HG03045 (cell line): ENCODE data around the gene TTLL6.
"Not testable (repeated sequence)": the region's sequence is repeated elsewhere in the genome, so short reads cannot be mapped to it uniquely, and the experiment has no call there.

Experiments
- ATAC-seq: cut with Tn5 transposase; IDR thresholded peaks from one replicate; pipeline ENCODE4 v1.9.1; 2021; ENCODE audit warnings: mild to moderate bottlenecking, moderate library complexity; ENCODE audit not compliant: unreplicated experiment

The TTLL6 gene

DNA sequence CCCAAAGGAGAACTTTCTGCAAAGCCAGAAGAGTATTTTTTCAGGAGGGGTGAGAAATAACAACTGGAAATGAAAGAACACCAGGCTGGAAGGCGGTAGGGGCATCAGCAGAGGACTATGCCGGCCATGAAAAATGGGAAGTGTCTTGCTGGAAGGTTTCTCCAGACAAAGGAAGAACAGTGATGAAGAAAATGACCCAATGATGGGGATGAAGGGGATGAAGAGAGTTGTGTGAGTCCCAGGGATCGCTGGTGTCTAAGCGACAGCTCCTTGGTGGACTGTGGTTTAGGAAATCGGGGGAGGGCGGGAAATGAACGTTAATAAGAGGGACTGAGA, 623 bp downstream of the TTLL6 start:
- no peak for ATAC-seq

GRCh38 chr17:48815311-48815710, 1.7 kb downstream of the TTLL6 start:
- no peak for ATAC-seq

- no peak for ATAC-seq
Observed at GRCh38 chr17:48814504-48814903, 2.5 kb downstream of the TTLL6 start.

DNA sequence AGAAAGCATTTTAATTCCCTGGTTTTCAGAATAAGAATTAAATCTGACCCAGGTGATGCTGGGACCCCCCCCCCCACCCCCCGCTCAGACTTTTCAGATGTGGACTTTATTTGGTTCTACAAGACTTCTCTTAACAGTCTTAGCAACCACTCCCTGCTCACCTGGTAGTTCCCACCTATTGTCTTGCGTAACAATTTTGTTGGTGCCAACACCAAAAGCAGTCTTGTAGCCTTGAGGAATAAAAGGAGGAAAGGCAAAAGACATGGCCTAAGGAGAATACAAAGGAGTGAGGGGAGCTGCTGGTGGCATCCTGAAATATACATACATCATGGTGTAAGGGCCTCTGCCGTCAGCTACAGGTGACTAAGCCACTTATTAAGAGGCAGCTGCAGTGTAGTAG, 5.0 kb downstream of the TTLL6 start:
- ATAC-seq, result no peak

DNA sequence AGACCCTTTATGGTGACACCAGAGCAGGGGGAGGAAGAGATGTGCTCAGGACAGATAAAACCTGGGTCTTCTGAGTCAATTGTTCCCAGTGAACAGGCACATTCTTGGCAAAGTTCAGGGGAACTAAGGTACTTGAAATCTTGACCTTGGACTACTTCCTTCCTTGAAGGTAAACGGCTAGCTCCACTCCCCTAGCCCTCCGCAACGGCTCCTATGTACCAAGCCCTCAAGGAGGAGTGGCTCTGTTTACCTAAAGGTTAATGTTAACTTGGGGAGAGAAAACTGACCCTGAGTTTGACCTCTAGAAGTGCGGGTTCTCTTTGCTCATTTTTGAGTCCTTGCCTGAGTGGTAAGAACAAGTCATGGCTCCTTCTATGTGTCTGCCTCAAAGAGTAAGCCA, 7.8 kb downstream of the TTLL6 start:
- no peak for ATAC-seq

- no peak for ATAC-seq
Observed at GRCh38 chr17:48804936-48805411, 12.1 kb downstream of the TTLL6 start.

GRCh38 chr17:48800626-48801217, 16.3 kb downstream of the TTLL6 start:
- no peak for ATAC-seq

DNA sequence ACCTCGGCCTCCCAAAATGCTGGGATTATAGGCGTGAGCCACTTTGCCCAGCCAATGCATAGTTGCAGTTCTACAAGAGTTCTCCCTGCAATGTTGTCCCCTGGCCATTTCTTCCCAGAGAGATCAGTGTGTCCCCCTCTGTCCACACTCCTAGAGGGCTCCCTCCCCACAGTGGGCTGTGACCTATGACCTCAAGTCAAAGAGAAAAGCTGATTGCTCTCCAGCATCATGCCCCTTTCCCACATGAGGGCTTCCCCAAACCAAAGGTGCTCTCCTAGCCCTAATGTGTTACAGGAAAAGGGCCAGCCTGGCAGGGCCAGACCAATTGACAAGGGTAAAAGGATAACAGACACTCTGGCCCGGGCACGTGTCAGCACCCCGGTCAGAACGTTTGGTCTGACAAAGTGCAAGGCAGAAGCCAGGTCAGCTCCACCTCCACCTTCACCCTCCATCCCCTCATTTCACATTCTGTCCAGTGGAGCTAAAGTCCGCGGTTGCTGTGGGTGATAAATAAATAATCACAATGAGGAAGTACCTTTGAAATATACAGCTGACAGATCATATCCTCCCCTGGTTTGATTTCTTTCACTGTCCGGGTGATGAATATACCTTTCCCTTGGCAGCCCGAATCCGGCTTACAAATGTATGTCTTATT, 17.8 kb downstream of the TTLL6 start:
- no peak for ATAC-seq

- ATAC-seq, result not testable (repeated sequence)
Observed at GRCh38 chr17:48796163-48796522, 20.9 kb downstream of the TTLL6 start.

DNA sequence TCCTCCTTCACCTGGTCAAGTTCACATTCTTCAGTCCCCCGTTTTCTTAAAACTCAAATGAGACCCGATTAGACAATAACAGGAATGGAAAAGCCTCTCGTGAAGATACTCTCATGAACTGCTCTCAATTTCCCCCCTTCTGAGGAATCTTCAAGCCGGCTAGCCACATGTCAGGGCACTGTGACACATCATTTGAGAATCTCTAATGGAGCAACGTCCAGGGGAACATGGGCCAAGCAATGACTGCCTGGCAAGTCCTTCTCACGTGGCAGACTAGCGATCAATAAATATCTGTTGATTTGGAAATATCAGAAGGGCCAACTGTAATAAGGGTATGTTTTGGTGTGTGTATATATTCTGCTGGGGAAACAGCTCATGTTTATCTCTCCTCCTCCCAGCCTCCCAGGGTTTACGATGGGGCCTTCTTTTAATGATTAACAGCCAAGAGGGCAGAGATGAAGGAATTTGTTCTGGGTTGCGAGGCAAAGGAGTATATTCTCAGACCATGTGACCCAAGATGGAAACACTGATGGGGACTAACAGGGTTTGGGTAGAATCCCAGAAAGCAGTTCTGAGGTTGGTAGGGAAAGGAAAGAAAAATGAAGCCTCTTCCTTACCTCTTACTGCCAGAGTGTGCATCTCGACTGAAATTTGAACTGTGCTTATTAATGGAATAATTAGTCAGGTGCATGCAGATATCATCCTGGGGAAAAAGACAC, 21.4 kb downstream of the TTLL6 start:
- no peak for ATAC-seq

GRCh38 chr17:48792033-48792798, 24.8 kb downstream of the TTLL6 start:
- ATAC-seq, result no peak

GRCh38 chr17:48791128-48792032, 25.6 kb downstream of the TTLL6 start:
- no peak for ATAC-seq

- no peak for ATAC-seq
Observed at GRCh38 chr17:48790607-48791127, 26.4 kb downstream of the TTLL6 start.

- ATAC-seq, result no peak
Observed at GRCh38 chr17:48787828-48788227, 29.2 kb downstream of the TTLL6 start.

- no peak for ATAC-seq
Observed at GRCh38 chr17:48779421-48779820, 37.6 kb downstream of the TTLL6 start.

- no peak for ATAC-seq
Observed at GRCh38 chr17:48776602-48777001, 40.4 kb downstream of the TTLL6 start.

DNA sequence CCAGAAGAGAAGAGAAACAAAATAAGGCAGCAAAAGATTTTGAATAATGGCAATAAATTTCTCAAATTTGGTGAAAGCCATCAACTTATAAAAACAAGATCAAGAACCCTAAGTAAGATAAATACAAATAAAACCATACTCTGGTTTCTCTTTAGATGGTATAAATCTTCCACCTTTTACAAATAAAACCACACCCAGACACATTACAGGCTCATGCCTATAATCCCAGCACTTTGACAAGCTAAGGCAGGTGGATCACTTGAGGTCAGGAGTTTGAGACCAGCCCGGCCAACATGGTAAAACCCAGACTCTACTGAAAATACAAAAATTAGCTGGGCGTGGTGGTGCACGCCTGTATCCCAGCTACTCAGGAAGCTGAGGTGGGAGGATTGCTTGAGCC, 43.8 kb downstream of the TTLL6 start:
- ATAC-seq, result no peak

- no peak for ATAC-seq
Observed at GRCh38 chr17:48770954-48771353, 46.1 kb downstream of the TTLL6 start.

DNA sequence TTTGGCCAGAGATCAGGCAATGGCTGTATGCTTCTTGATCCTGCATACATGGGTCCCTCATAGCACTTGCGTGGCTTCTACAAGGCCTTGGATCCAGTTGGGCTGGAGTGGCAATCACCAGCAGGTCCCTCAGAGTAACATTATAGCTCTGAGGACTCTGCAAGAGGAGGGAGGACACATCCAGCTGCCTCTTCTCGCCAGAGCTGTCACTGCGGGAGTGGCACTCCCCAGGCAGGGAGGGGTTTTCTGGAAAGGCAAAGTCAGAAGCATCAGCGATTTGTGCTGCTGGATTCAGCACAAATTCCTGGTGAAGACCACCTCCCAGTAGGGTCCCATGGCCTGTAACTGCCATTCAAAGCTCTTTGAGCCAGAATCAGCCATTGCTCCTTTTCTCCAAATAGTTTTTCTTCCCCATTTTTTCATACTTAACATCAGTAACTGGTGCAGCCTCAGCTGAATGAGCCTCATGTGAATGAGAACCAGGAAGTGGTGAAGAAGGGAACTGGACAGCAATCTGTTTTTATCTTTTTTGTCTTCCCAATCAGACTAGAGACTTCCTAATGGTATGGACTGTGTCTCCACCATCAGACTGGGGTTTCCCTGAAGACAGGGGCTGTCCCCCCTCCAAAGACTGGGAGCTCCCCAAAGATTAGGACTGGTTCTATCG, 47.9 kb downstream of the TTLL6 start:
- no peak for ATAC-seq

DNA sequence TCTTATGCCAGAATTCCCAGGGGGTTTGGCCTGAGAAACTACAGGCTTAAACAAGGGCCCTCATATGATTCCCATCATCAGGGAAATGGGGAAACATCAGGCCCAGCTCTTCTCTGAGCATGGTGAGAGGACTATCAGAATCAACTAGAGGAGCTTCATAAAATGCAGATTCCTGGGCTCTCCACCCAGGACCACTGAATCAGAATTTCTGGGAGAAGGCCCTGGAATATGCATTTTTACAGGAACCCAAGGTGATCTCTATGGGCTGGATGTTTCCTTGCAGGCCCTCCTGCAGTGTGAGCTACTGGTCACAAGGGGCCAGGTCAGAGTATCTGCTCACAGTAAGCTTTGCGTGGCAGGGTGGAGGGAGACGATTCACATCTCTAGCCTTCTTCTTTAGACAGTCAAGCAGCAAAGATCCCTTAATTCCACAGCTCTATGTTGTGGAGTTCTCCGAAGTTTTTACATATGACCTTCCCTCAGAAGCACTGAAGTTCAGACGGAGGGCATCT, 49.7 kb downstream of the TTLL6 start:
- ATAC-seq, result no peak
